H1 (cell line): Measurements from ENCODE around the gene MACF1. TPM values are rescaled to one million over a fixed set of nuclear protein-coding genes. Genes with fewer than 3 reads are reported as not detected.

Experiments used
- CHD7 ChIP-seq: fragments of 300-600 bp; sonication (generic); IDR thresholded peaks from 2 replicates; pipeline ENCODE4 v1.7.1; 2012; ENCODE audit warnings: low read length, moderate library complexity, mild to moderate bottlenecking, inconsistent platforms; ENCODE audit not compliant: insufficient replicate concordance
- POU5F1 ChIP-seq: IDR thresholded peaks from 2 replicates; pipeline ENCODE4 v1.6.1; 2011; ENCODE audit warnings: low read depth, mild to moderate bottlenecking, low read length, moderate library complexity
- TCF12 ChIP-seq: IDR thresholded peaks from 2 replicates; pipeline ENCODE4 v1.6.1; 2011; ENCODE audit warnings: low read depth, mild to moderate bottlenecking, low read length
- USF2 ChIP-seq: IDR thresholded peaks from 2 replicates; pipeline ENCODE4 v1.6.1; 2011; ENCODE audit warnings: low read length, improper control_type of control experiment
- polyA plus RNA-seq, 7 experiments: library from polyadenylated mRNA; depleted of rRNA in 3 of 7; stranded (reverse) in 5 of 7; unstranded in 2 of 7; fragments of >200 nt in 5 of 7; fragments of 200-250 nt in 2 of 7; gene quantifications; 1 replicate in 5 of 7; 2 replicates in 1 of 7; 4 replicates in 1 of 7; pipeline versions ENCODE4 v1.2.1 to v1.2.3, GENCODE V29; 2011 to 2013; ENCODE audit warnings: missing spikeins in 2 of 7, mixed read lengths in 2 of 7
- total RNA-seq: library from RNA; stranded (reverse); fragmentation: NEBNext Ultra II Directional; extraction: Animal tissue kit (Norgen Biotek cat#: 25700); gene quantifications from 2 replicates; pipeline ENCODE4 v1.2.1, GENCODE V29; 2021

Gene MACF1
- total and polyA plus RNA-seq, 2 of the 8 experiments (the other 6 are each of a cell fraction or from before 2014, with no cell fraction given): 59.8 to 285 TPM

- TF ChIP-seq CHD7: no peak
- TF ChIP-seq POU5F1: no peak
- TF ChIP-seq USF2: peak; percentile 45; the same call in 1 of the 2 replicates
- no peak for TF ChIP-seq TCF12
Observed at GRCh38 chr1:39344394-39345154, 140.1 kb downstream of the MACF1 start (continued).
